WERI-Rb-1 (cell line): ENCODE results near the gene GPER1.

Source experiments
- DNase-seq: peaks from one replicate; pipeline ENCODE4 v3.0.0-alpha.2; 2020
- H3K27ac ChIP-seq: fragments of 250-450 bp; sonication (Bioruptor Pico); 2 replicates; pipeline ENCODE4 v1.5.1; 2020; ENCODE audit warnings: mild to moderate bottlenecking, moderate library complexity
- H3K27me3 ChIP-seq: fragments of 250-450 bp; sonication (Bioruptor Pico); 2 replicates; pipeline ENCODE4 v1.5.1; 2021; ENCODE audit warnings: mild to moderate bottlenecking, low read depth, moderate library complexity; ENCODE audit not compliant: insufficient read depth, severe bottlenecking
- H3K36me3 ChIP-seq: fragments of 250-450 bp; sonication (Bioruptor Pico); 2 replicates; pipeline ENCODE4 v1.5.1; 2020; ENCODE audit warnings: mild to moderate bottlenecking, moderate library complexity
- H3K4me3 ChIP-seq: 2 replicates; pipeline ENCODE4 v1.5.1; 2011; ENCODE audit warnings: low read depth, mild to moderate bottlenecking, control low read depth, low read length
- H3K9me3 ChIP-seq: fragments of 250-450 bp; sonication (Bioruptor Pico); 2 replicates; pipeline ENCODE4 v1.5.1; 2021; ENCODE audit warnings: mild to moderate bottlenecking, moderate library complexity; ENCODE audit not compliant: severe bottlenecking
- CTCF ChIP-seq: IDR thresholded peaks from 2 replicates; pipeline ENCODE4 v1.5.1; 2011; ENCODE audit warnings: low read depth, mild to moderate bottlenecking, control low read depth, inconsistent platforms, low read length

The GPER1 gene

DNA sequence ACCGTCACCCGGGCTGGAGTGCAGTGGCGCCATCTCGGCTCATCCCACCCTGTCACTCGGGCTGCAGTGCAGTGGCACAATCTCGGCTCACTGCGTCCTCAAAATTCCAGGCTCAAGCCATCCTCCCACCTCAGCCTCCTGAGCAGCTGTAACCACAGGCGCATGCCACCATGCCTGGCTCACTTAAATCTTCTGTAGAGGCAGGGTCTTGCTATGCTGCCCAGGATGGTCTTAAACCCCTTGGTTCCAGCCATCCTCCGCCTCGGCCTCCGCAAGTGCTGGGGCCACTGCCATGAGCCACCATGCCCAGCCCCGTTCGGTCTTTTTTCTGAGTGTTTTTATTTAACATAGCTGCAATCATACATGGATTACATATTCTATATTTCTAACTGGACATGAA lies 41.5 kb downstream of the GPER1 start:
- TF ChIP-seq CTCF: no peak
- Histone ChIP-seq H3K27me3 (no peaks in the 10 kb centered on the region), H3K27ac (no peak overlapping the region), H3K9me3 (no peaks in the 10 kb centered on the region), H3K36me3 (peaks cover 19% of the 10 kb centered on the region), H3K4me3 (no peak overlapping the region)
- DNase-seq: no peak

- H3K36me3 ChIP-seq: peaks cover 17% of the 10 kb centered on the region
- TF ChIP-seq CTCF: no peak
Observed at GRCh38 chr7:1130021-1130990, 42.4 kb downstream of the GPER1 start.

GRCh38 chr7:1131471-1132265 lies 43.8 kb downstream of the GPER1 start:
- H3K4me3 ChIP-seq: no peak overlapping the region
- H3K27me3 ChIP-seq: no peaks in the 10 kb centered on the region
- no peaks in the 10 kb centered on the region for H3K9me3 ChIP-seq
- no peak overlapping the region for H3K27ac ChIP-seq
- no peak for DNase-seq
- no peak for TF ChIP-seq CTCF
- peaks cover 9% of the 10 kb centered on the region for H3K36me3 ChIP-seq

More at GRCh38 chr7:1130021-1130990, 42.4 kb downstream of the GPER1 start:
- Histone ChIP-seq H3K27ac (no peak overlapping the region), H3K27me3 (no peaks in the 10 kb centered on the region), H3K9me3 (no peaks in the 10 kb centered on the region), H3K4me3 (no peak overlapping the region)
- DNase-seq: no peak

DNA sequence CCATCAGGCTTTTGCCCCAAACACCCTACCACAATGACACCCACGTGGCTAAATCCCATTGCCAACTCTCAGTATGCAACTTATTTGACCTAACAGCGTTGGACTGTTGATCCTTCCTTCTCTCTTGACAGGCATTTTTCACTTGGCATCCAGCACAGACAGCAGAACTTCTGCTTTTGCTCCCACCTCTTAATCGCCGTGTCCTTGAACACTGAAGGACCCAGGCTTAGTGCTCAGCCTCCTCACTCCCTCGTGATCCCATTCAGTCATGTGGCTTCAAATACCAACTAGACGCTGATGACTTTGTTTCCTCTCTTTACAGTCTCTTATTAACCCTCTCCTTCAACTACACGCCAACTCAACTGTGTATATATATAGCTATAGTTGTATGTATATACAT lies 47.0 kb downstream of the GPER1 start:
- no peak overlapping the region for H3K27ac ChIP-seq
- peaks cover 5% of the 10 kb centered on the region; the same call in 1 of the 2 replicates for H3K36me3 ChIP-seq
- TF ChIP-seq CTCF: no peak

GRCh38 chr7:1136841-1137516 lies 49.1 kb downstream of the GPER1 start:
- no peaks in the 10 kb centered on the region for H3K9me3 ChIP-seq
- H3K27me3 ChIP-seq: no peaks in the 10 kb centered on the region
- H3K36me3 ChIP-seq: peaks cover 4% of the 10 kb centered on the region; the same call in 1 of the 2 replicates
- H3K4me3 ChIP-seq: peak overlapping the region; percentile 91
- no peak for DNase-seq
- no peak overlapping the region for H3K27ac ChIP-seq
- TF ChIP-seq CTCF: no peak

More for the DNA sequence above, 47.0 kb downstream of the GPER1 start:
- Histone ChIP-seq H3K9me3 (no peaks in the 10 kb centered on the region), H3K4me3 (no peak overlapping the region), H3K27me3 (no peaks in the 10 kb centered on the region)
- DNase-seq: no peak
